COLO829 (cell line): ENCODE measurements around the gene NOL4.

ENCODE experiments used
- DNase-seq: peaks from one replicate; pipeline ENCODE4 v3.0.0; 2012; ENCODE audit warnings: low spot score

NOL4 gene

GRCh38 chr18:34194239-34194638, 30.5 kb downstream of the NOL4 start:
- no peak for DNase-seq

GRCh38 chr18:34189656-34190435, 34.9 kb downstream of the NOL4 start:
- no peak for DNase-seq
